GM21360 (cell line): ENCODE data around the gene NOVA1.

ENCODE experiments used
- ATAC-seq: cut with Tn5 transposase; IDR thresholded peaks from one replicate; pipeline ENCODE4 v1.9.1; 2021; ENCODE audit warnings: mild to moderate bottlenecking, moderate library complexity; ENCODE audit not compliant: unreplicated experiment

The NOVA1 gene

GRCh38 chr14:26463136-26463535 is 134.7 kb downstream of the NOVA1 start:
- ATAC-seq, result no peak

- no peak for ATAC-seq
Measured at GRCh38 chr14:26454105-26454504, 143.7 kb downstream of the NOVA1 start.

GRCh38 chr14:26448181-26448855 is 149.5 kb downstream of the NOVA1 start:
- no peak for ATAC-seq

GRCh38 chr14:26444822-26445221 is 153.0 kb downstream of the NOVA1 start:
- ATAC-seq, result no peak

- ATAC-seq, result no peak
Measured at GRCh38 chr14:26443654-26444053, 154.2 kb downstream of the NOVA1 start.

- ATAC-seq, result no peak
Measured at GRCh38 chr14:26429205-26429604, 168.6 kb downstream of the NOVA1 start.

- ATAC-seq, result no peak
Measured at GRCh38 chr14:26427097-26427496, 170.7 kb downstream of the NOVA1 start.

- no peak for ATAC-seq
Measured at GRCh38 chr14:26424537-26424936, 173.3 kb downstream of the NOVA1 start.

- no peak for ATAC-seq
Measured at GRCh38 chr14:26415618-26416123, 182.2 kb downstream of the NOVA1 start.

- no peak for ATAC-seq
Measured at GRCh38 chr14:26414926-26415325, 182.9 kb downstream of the NOVA1 start.

- no peak for ATAC-seq
Measured at GRCh38 chr14:26414103-26414502, 183.7 kb downstream of the NOVA1 start.

- ATAC-seq, result no peak
Measured at GRCh38 chr14:26412421-26412820, 185.4 kb downstream of the NOVA1 start.

- no peak for ATAC-seq
Measured at GRCh38 chr14:26410189-26410685, 187.6 kb downstream of the NOVA1 start.

- no peak for ATAC-seq
Measured at GRCh38 chr14:26404927-26405326, 192.9 kb downstream of the NOVA1 start.

GRCh38 chr14:26403760-26404159 is 194.1 kb downstream of the NOVA1 start:
- no peak for ATAC-seq

GRCh38 chr14:26402126-26402525 is 195.7 kb downstream of the NOVA1 start:
- no peak for ATAC-seq

GRCh38 chr14:26401179-26401968 is 196.5 kb downstream of the NOVA1 start:
- ATAC-seq, result no peak

- ATAC-seq, result no peak
Measured at GRCh38 chr14:26400373-26400772, 197.5 kb downstream of the NOVA1 start.

- no peak for ATAC-seq
Measured at GRCh38 chr14:26398616-26399015, 199.2 kb downstream of the NOVA1 start.
